ENCODE results near the gene INTS11. TPM values are rescaled to one million over a fixed set of nuclear protein-coding genes. Genes with fewer than 3 reads are reported as not detected.
A peak's percentile ranks its signal among the peaks of the same experiment; 100 is the strongest.

INTS11 gene
- total and polyA plus RNA-seq, 9 of the 15 experiments (the other 6 are each of a cell fraction or from before 2014, with no cell fraction given) = 3.6 to 183 (median 110) TPM

- TF ChIP-seq, protein P1, sequence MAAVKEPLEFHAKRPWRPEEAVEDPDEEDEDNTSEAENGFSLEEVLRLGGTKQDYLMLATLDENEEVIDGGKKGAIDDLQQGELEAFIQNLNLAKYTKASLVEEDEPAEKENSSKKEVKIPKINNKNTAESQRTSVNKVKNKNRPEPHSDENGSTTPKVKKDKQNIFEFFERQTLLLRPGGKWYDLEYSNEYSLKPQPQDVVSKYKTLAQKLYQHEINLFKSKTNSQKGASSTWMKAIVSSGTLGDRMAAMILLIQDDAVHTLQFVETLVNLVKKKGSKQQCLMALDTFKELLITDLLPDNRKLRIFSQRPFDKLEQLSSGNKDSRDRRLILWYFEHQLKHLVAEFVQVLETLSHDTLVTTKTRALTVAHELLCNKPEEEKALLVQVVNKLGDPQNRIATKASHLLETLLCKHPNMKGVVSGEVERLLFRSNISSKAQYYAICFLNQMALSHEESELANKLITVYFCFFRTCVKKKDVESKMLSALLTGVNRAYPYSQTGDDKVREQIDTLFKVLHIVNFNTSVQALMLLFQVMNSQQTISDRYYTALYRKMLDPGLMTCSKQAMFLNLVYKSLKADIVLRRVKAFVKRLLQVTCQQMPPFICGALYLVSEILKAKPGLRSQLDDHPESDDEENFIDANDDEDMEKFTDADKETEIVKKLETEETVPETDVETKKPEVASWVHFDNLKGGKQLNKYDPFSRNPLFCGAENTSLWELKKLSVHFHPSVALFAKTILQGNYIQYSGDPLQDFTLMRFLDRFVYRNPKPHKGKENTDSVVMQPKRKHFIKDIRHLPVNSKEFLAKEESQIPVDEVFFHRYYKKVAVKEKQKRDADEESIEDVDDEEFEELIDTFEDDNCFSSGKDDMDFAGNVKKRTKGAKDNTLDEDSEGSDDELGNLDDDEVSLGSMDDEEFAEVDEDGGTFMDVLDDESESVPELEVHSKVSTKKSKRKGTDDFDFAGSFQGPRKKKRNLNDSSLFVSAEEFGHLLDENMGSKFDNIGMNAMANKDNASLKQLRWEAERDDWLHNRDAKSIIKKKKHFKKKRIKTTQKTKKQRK (IDR thresholded peaks at IDR 0.05; ENCODE audit: borderline replicate concordance, low read depth, low read length) = no peak
- TF ChIP-seq, protein P2, sequence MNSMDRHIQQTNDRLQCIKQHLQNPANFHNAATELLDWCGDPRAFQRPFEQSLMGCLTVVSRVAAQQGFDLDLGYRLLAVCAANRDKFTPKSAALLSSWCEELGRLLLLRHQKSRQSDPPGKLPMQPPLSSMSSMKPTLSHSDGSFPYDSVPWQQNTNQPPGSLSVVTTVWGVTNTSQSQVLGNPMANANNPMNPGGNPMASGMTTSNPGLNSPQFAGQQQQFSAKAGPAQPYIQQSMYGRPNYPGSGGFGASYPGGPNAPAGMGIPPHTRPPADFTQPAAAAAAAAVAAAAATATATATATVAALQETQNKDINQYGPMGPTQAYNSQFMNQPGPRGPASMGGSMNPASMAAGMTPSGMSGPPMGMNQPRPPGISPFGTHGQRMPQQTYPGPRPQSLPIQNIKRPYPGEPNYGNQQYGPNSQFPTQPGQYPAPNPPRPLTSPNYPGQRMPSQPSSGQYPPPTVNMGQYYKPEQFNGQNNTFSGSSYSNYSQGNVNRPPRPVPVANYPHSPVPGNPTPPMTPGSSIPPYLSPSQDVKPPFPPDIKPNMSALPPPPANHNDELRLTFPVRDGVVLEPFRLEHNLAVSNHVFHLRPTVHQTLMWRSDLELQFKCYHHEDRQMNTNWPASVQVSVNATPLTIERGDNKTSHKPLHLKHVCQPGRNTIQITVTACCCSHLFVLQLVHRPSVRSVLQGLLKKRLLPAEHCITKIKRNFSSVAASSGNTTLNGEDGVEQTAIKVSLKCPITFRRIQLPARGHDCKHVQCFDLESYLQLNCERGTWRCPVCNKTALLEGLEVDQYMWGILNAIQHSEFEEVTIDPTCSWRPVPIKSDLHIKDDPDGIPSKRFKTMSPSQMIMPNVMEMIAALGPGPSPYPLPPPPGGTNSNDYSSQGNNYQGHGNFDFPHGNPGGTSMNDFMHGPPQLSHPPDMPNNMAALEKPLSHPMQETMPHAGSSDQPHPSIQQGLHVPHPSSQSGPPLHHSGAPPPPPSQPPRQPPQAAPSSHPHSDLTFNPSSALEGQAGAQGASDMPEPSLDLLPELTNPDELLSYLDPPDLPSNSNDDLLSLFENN (IDR thresholded peaks at IDR 0.05; ENCODE audit: low read depth in 2 of 2, low read length in 2 of 2) = 0 out of 4 replicates have a peak, but pooled peaks of 1 of the 2 experiments have one; percentile 27
- TF ChIP-seq NONO (IDR thresholded peaks at IDR 0.05; ENCODE audit: low read depth in 2 of 2, low read length in 1 of 2) = no peak
- TF ChIP-seq SRF (CRISPR knock-in tag; IDR thresholded peaks at IDR 0.05) = no peak
- peak; percentile 67; the same call in 1 of the 2 replicates for TF ChIP-seq CREM (IDR thresholded peaks at IDR 0.05; ENCODE audit: low read depth)
- peak; percentile 60; the same call in 1 of the 2 replicates for TF ChIP-seq SP1 (CRISPR knock-in tag; IDR thresholded peaks at IDR 0.05)
- TF ChIP-seq, protein P3, sequence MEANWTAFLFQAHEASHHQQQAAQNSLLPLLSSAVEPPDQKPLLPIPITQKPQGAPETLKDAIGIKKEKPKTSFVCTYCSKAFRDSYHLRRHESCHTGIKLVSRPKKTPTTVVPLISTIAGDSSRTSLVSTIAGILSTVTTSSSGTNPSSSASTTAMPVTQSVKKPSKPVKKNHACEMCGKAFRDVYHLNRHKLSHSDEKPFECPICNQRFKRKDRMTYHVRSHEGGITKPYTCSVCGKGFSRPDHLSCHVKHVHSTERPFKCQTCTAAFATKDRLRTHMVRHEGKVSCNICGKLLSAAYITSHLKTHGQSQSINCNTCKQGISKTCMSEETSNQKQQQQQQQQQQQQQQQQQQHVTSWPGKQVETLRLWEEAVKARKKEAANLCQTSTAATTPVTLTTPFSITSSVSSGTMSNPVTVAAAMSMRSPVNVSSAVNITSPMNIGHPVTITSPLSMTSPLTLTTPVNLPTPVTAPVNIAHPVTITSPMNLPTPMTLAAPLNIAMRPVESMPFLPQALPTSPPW (CRISPR knock-in tag; IDR thresholded peaks at IDR 0.05) = peak; percentile 90
- TF ChIP-seq PYGO2 (tag; IDR thresholded peaks at IDR 0.05) = no peak
- TF ChIP-seq DNMT1 (IDR thresholded peaks at IDR 0.05) = no peak
- TF ChIP-seq JUN (IDR thresholded peaks at IDR 0.05; ENCODE audit: borderline replicate concordance, low read depth, low read length) = 0 out of 2 replicates have a peak, but pooled peaks have one; percentile 22
- TF ChIP-seq JUN (CRISPR knock-in tag; IDR thresholded peaks at IDR 0.05; ENCODE audit: borderline replicate concordance) = no peak
- TF ChIP-seq TCF15 (CRISPR knock-in tag; IDR thresholded peaks at IDR 0.05) = no peak
- peak in 1 of 2 experiments; percentile 45 for TF ChIP-seq E2F6 (IDR thresholded peaks at IDR 0.05; ENCODE audit: borderline replicate concordance in 1 of 2, extremely low read depth in 1 of 2, insufficient read depth in 1 of 2, insufficient read length in 1 of 2, low read depth in 1 of 2, low read length in 1 of 2, poor library complexity in 1 of 2, severe bottlenecking in 1 of 2)
- no peak for TF ChIP-seq BCOR (IDR thresholded peaks at IDR 0.05)
- TF ChIP-seq PHB2 (IDR thresholded peaks at IDR 0.05; ENCODE audit: low read depth) = no peak; the same call in 1 of the 2 replicates
- no peak for TF ChIP-seq LARP7 (IDR thresholded peaks at IDR 0.05)
These were observed 34.2 kb upstream of the INTS11 start, which contains the start of gene MXRA8 (continued) for GRCh38 chr1:1358433-1359271.

All from K562 (cell line).